ENCODE data around the gene HIF1A. TPM values are rescaled to one million over a fixed set of nuclear protein-coding genes. Genes with fewer than 3 reads are reported as not detected.
"Not testable (repeated sequence)": the region's sequence is repeated elsewhere in the genome, so short reads cannot be mapped to it uniquely, and the experiment has no call there.

HIF1A gene
- total RNA-seq, 1 experiment from 2014 or later, result 181 TPM

DNA sequence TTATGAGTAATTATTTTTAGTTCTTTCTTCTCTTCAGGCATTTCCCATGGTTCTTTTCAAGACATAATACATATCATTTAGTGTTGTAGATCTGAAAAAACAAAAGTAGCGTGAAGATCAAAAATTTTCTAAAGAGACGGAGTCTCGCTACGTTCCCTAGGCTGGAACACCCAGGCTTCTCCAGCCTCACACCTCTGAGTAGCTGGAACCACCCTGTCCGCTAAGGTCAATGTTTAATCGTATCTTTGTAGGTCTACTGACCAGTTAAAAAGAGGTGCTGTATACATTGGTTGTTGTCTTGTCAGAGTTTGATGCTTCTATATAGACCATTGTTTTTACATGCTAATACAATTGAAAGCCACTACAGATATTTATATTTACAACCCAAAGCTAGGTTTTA, 1.3 kb upstream of the HIF1A start:
- DNase-seq, result no peak
- Histone ChIP-seq H3K27me3 (ENCODE audit: control insufficient read depth, insufficient read depth, low read length) (no peaks in the 10 kb centered on the region), H3K4me3 (ENCODE audit: insufficient read depth, low read depth, low read length) (no peak overlapping the region), H3K36me3 (replicated peaks; ENCODE audit: control insufficient read depth, insufficient read depth, low read length) (no peaks in the 10 kb centered on the region)

DNA sequence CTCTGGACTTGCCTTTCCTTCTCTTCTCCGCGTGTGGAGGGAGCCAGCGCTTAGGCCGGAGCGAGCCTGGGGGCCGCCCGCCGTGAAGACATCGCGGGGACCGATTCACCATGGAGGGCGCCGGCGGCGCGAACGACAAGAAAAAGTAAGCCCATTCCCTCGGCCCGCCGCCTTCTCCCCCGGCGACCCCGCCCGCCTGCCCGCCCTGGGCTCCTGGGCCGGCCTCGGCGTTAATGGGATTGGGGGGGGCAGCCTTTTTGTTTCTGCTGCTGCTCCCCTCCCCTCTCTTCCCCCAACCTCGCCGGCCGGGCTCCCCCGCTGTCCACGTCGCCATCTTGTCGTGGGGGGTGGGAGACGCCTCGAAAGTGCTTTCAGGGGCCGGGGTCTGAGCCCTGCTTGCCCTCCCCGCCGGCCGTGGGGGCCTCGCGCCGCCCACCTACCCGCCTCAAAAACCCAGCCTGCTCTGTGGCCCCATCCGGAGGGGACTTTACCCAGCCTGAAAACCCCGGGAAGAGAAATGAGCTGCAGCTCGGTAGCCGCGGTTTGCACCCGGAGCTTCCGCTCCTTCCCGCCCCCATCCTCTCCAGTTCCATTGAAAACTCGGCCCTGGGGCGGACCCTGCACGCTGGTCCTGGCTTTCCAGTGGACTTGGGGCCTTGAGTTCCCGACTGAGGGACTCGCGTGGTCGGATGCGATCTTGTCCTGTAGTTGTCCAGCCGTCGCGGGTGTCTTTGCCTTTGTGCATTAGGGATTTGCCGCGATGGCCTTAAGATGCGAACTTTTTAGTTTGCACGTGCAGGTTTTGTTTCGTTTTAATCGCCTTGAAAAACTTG, 598 bp downstream of the HIF1A start:
- DNase-seq, result peak; percentile 79
- Histone ChIP-seq H3K36me3 (replicated peaks; ENCODE audit: control insufficient read depth, insufficient read depth, low read length) (no peaks in the 10 kb centered on the region), H3K27me3 (ENCODE audit: control insufficient read depth, insufficient read depth, low read length) (no peaks in the 10 kb centered on the region), H3K4me3 (ENCODE audit: insufficient read depth, low read depth, low read length) (peak overlapping the region; percentile 89)

DNA sequence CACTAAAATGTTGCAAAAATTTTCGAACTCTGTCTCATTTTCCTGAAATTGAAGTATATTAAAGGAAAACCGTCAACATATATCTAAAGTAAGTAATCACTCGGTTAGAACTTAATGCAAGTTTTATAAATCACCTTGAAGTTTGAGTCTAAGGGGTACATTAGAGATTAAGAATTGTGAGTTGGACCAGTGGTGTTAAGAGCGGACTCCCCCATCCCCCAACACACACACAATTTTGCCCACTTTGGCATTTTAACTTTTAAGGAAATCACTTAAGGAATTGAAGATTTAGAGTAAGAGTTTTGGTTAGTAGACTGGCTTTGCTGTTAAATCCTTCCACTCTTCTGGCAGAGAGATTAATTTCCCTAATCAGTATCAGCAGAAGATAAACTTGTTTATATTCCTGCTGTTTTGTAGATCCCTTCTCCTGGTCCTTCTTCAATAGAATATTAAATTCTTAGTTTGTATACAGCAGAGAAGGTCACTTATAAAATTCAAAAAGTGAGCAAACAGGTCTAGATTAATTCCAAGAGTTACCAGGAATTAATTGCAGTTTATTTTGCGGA, 1.5 kb downstream of the HIF1A start:
- H3K4me3 ChIP-seq (ENCODE audit: insufficient read depth, low read depth, low read length), result peak overlapping the region; percentile 89
- H3K36me3 ChIP-seq (replicated peaks; ENCODE audit: control insufficient read depth, insufficient read depth, low read length), result no peaks in the 10 kb centered on the region
- no peak for DNase-seq
- no peaks in the 10 kb centered on the region for H3K27me3 ChIP-seq (ENCODE audit: control insufficient read depth, insufficient read depth, low read length)

DNA sequence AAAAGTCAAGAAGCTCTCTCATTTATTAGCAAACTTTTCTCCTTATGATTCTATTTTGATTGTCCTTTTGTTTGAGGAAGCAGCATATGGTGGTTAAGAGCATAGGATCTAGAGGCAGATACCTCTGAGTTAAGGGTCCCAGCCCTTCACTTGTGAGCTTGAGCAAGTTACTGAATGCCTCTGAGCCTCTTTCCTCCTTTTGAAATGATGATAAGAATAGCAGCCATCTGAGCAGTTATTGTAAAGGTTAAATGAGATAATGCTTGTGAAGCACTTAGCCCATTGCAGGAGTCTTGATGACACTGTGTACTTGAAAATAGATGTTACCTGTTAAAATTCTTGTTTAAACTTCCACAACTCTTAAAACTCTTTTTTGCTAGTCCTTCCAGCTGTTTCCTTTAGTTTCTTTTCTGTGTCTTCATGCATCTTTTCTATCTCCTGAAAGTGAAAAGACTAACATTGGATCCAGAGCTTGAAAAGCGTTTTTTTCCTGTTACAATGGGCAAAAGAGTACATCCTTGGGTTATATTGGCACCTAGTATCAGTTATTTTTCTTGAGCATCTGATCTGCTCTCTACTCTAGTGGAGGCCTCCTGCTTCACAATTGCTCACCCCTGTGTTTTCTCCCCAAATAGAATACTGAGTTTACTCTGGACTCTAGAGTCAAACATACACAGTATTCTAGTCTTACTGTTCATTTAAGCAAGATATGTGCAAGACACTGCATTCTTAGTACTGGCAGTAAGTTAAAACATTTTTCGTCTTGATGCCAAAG, 3.1 kb downstream of the HIF1A start:
- no peaks in the 10 kb centered on the region for H3K36me3 ChIP-seq (replicated peaks; ENCODE audit: control insufficient read depth, insufficient read depth, low read length)
- no peak for DNase-seq
- no peaks in the 10 kb centered on the region for H3K27me3 ChIP-seq (ENCODE audit: control insufficient read depth, insufficient read depth, low read length)
- peak overlapping the region; percentile 89 for H3K4me3 ChIP-seq (ENCODE audit: insufficient read depth, low read depth, low read length)

DNA sequence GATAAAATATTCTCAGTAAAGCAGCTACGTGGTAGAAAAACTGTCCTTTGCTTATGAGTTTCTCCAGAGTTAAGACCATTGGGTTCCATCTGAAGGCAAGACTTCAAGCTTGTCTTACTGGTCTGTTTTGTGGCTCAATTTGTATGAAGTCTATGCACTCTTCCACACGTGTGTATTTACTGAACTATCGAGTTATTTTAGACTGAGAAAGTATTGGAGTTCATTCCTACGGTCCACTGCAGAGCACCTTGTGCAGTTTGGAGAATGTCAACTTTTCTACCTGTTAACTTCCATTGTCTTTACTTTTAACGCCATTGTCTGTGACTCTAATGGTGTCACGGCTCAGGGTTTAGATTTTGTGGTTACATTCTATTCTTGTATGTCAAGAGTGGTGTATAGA, 3.7 kb downstream of the HIF1A start:
- DNase-seq, result no peak
- Histone ChIP-seq H3K36me3 (replicated peaks; ENCODE audit: control insufficient read depth, insufficient read depth, low read length) (no peaks in the 10 kb centered on the region), H3K27me3 (ENCODE audit: control insufficient read depth, insufficient read depth, low read length) (no peaks in the 10 kb centered on the region), H3K4me3 (ENCODE audit: insufficient read depth, low read depth, low read length) (no peak overlapping the region)

DNA sequence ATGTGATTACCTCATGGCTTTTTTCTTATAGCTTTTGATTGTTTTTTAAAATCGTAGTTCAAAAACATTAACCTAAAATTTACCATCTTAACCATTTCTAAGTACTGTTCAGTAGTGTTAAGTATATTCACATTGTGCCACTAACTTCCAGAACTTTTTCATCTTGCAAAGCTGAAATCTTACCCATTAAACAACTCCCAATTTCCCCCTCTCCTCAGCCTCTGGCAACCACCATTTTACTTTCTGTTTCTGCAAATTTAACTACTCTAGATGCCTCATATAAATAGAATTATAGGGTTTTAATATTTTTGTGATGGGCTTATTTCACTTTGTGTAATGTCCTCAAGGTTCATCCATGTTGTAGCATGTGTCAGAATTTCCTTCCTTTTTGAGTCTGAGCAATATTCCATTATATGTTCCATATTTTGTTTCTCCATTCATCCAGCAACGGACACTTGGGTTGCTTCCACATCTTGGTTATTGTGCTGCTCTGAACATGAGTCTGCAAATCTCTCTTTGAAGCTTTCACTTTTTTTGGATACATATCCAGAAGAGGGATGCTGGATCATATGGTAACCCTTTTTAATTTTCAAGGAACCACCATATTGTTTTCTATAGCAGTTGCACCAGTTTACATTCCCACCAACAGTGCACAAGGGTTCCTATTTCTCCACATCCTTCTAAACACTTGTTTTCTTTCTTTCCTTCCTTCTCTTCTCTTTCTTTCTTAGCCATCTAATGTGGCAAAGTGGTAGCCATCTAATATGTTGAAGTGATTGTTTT, 5.0 kb downstream of the HIF1A start:
- H3K27me3 ChIP-seq (ENCODE audit: control insufficient read depth, insufficient read depth, low read length), result no peaks in the 10 kb centered on the region
- no peak for DNase-seq
- no peaks in the 10 kb centered on the region for H3K36me3 ChIP-seq (replicated peaks; ENCODE audit: control insufficient read depth, insufficient read depth, low read length)
- no peak overlapping the region for H3K4me3 ChIP-seq (ENCODE audit: insufficient read depth, low read depth, low read length)

DNA sequence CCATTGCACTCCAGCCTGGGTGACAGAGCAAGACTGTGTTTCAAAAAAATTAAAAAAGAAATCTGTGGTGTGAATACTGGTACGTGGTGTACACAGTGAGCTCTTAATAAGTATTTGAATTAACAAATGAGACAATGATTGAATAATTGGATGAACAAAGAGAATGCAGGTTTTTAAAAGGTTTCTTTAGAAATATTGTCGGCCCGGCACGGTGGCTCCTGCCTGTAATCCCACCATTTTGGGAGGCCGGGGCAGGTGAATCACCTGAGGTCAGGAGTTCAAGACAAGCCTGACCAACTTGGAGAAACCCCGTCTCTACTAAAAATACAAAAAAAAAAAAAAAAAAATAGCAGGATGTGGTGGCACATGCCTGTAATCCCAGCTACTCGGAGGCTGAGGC, 6.6 kb downstream of the HIF1A start:
- Histone ChIP-seq H3K4me3 (ENCODE audit: insufficient read depth, low read depth, low read length) (no peak overlapping the region), H3K36me3 (replicated peaks; ENCODE audit: control insufficient read depth, insufficient read depth, low read length) (no peaks in the 10 kb centered on the region), H3K27me3 (ENCODE audit: control insufficient read depth, insufficient read depth, low read length) (no peaks in the 10 kb centered on the region)
- DNase-seq, result no peak

DNA sequence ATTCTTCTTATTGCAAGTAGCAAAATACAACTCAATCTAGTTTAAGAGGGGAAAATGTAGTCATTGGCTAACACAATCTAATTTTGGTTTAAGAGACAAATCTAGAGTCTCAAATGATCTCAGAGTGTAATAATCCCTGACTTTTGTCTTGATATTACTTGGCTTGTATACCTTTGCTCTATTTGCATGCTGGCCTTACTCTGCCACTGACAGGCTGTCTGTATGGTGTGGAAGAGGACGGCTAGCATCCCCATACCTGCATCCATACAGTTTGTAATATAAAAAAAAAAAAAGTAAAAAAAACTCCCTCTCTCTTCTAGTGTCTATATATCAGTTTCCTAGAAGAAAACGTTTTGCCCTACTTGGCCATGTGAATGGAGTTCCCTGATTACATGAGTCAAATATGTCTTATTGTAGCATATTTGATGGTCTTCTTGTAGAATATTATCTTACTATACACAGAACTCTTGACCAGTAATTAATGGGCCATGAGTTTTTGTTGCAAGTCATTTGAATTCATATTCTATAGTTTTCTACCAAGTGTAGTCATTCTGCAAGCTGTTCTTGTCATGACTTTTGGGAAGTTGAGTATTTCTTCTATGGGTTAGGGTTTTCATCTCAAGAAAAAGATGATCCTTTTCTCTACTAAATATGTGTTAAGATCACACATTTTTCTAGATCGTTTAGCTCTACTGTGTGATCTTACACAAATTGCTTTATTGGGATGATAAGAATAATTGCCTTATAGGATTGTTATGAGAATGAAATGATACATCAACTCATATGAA, 8.2 kb downstream of the HIF1A start:
- no peaks in the 10 kb centered on the region for H3K36me3 ChIP-seq (replicated peaks; ENCODE audit: control insufficient read depth, insufficient read depth, low read length)
- no peaks in the 10 kb centered on the region for H3K27me3 ChIP-seq (ENCODE audit: control insufficient read depth, insufficient read depth, low read length)
- DNase-seq, result no peak
- H3K4me3 ChIP-seq (ENCODE audit: insufficient read depth, low read depth, low read length), result no peak overlapping the region

DNA sequence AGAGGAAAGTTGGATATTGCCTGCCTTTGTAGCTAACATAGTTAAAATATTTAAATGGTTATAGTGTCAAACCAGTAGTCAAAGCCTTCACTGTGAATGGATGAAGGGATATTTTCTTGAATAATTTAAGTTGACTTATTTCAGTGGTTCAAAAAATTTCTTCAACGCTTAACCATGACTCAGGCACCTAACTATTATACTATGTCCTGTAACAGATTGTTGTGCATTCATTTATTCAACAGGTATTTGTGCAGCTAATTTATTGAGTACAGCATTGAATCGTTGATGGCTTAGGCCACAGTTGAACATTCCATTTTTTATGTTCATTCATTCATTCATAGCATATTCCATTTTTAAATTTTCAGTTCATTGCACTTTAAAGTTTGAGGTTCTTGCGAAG, 9.2 kb downstream of the HIF1A start:
- no peak overlapping the region for H3K4me3 ChIP-seq (ENCODE audit: insufficient read depth, low read depth, low read length)
- H3K36me3 ChIP-seq (replicated peaks; ENCODE audit: control insufficient read depth, insufficient read depth, low read length), result no peaks in the 10 kb centered on the region
- no peaks in the 10 kb centered on the region for H3K27me3 ChIP-seq (ENCODE audit: control insufficient read depth, insufficient read depth, low read length)
- no peak for DNase-seq

DNA sequence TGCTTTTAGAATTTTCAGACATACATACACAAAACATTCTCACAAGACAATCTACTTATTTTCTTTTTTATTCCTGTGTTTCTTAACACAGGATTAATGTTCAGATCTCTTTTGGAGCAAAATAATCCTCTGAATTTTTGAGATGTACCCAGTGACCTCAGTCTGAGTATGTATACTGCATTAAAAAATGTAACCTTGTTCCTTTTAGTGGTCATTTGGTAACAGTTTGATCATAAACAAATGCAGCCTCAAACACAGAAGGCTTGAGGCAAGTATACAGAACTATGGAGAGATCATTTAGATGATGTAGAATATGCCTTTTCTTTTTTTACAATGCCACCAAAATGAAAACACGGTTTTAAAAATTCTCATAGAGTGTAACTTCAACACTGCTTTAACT, 9.7 kb downstream of the HIF1A start:
- no peak overlapping the region for H3K4me3 ChIP-seq (ENCODE audit: insufficient read depth, low read depth, low read length)
- H3K27me3 ChIP-seq (ENCODE audit: control insufficient read depth, insufficient read depth, low read length), result no peaks in the 10 kb centered on the region
- H3K36me3 ChIP-seq (replicated peaks; ENCODE audit: control insufficient read depth, insufficient read depth, low read length), result no peaks in the 10 kb centered on the region
- DNase-seq, result no peak

DNA sequence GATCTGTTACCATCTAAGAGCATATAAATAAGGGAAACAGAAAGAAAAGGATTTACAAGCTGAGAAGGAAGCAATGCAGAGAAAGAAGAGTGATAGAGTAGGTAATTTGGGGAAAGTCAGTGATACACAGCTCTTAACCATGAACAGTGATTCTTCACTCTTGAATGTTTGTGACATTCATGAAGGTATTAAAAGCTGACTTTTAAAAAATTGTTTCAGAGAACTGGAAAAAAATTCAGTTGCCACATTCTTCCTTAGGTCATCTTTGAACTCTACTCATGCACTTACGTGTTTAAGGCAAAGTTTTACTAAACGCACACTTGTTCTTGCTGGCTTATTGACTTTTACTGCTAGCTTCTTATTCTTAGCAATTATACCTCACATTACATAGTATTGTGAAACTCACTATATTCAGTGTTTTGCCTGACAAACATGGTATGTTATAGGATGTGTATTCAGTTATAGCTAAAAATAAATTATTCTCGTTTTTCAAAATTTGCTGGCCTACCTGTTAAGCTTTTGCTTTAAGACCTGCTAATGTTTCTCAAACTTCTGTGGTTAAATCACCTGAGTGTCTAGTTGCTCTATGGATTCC, 10.9 kb downstream of the HIF1A start:
- Histone ChIP-seq H3K4me3 (ENCODE audit: insufficient read depth, low read depth, low read length) (no peak overlapping the region), H3K36me3 (replicated peaks; ENCODE audit: control insufficient read depth, insufficient read depth, low read length) (no peaks in the 10 kb centered on the region)
- DNase-seq, result no peak

DNA sequence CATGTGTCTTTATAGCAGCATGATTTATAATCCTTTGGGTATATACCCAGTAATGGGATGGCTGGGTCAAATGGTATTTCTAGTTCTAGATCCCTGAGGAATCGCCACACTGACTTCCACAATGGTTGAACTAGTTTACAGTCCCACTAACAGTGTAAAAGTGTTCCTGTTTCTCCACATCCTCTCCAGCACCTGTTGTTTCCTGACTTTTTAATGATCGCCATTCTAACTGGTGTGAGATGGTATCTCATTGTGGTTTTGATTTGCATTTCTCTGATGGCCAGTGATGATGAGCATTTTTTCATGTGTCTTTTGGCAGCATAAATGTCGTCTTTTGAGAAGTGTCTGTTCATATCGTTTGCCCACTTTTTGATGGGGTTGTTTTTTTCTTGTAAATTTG, 12.5 kb downstream of the HIF1A start:
- H3K4me3 ChIP-seq (ENCODE audit: insufficient read depth, low read depth, low read length); H3K36me3 ChIP-seq (replicated peaks; ENCODE audit: control insufficient read depth, insufficient read depth, low read length); DNase-seq; H3K27me3 ChIP-seq (ENCODE audit: control insufficient read depth, insufficient read depth, low read length): not testable (repeated sequence)

More for the DNA sequence above, 10.9 kb downstream of the HIF1A start:
- H3K27me3 ChIP-seq (ENCODE audit: control insufficient read depth, insufficient read depth, low read length), result no peaks in the 10 kb centered on the region

DNA sequence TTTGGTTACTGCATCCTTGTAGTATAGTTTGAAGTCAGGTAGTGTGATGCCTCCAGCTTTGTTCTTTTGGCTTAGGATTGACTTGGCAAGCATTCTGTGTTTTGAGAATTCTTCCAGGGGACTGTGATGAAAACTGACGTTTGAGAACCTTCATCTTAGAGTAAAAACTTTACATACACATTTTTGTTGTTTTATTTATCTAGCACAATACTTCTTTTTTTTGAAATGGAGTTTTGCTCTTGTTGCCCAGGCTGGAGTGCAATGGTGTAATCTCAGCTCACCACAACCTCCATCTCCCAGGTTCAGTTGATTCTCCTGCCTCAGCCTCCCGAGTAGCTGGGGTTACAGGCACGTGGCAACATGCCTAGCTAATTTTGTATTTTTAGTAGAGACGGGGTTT, 13.4 kb downstream of the HIF1A start:
- H3K4me3 ChIP-seq (ENCODE audit: insufficient read depth, low read depth, low read length); DNase-seq; H3K27me3 ChIP-seq (ENCODE audit: control insufficient read depth, insufficient read depth, low read length); H3K36me3 ChIP-seq (replicated peaks; ENCODE audit: control insufficient read depth, insufficient read depth, low read length): not testable (repeated sequence)

Measured in H7 (cell line).